ENCODE measurements around the gene PPDPF.

Gene PPDPF

DNA sequence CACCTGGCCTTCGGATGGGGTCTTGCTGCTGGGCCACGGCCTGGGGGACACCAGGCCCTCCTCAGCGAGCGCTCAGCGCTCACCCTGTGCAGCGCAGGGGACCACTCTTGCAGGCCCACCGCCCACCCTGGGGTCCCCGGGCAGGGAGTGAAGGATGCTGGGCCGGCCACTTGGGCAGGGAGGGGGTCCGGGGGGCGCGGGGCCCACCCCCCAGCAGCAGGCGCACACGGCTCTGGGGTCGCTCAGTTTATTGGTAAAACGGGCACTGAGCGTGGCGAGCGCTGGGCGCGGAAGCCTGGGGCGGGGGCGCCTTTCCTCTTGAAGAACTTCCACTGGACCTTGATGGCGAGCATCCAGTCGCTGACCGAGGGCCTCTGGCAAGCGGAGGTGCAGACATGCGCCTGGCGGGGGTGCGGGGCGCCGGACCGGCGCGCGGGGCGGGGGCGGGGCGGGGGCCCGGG lies 32.8 kb upstream of the PPDPF start:
- Histone ChIP-seq H3K9me3 (ENCODE audit: control insufficient read depth, low read length) (no peaks in the 10 kb centered on the region), H3K36me3 (ENCODE audit: control insufficient read depth, insufficient read depth, low read length) (peaks cover 7% of the 10 kb centered on the region), H3K4me1 (ENCODE audit: control insufficient read depth, insufficient read depth, low read length, poor library complexity, severe bottlenecking) (no peaks in the 10 kb centered on the region), H3K27ac (ENCODE audit: low read depth, low read length, severe bottlenecking) (no peak overlapping the region), H3K4me3 (ENCODE audit: extremely low read depth, insufficient read depth, low read length, poor library complexity, severe bottlenecking) (no peak overlapping the region)
- 16% methylated on average over 19 to 29 of the region's 40 CpGs for WGBS, 2 experiments (ENCODE audit: insufficient coverage in 2 of 2)

DNA sequence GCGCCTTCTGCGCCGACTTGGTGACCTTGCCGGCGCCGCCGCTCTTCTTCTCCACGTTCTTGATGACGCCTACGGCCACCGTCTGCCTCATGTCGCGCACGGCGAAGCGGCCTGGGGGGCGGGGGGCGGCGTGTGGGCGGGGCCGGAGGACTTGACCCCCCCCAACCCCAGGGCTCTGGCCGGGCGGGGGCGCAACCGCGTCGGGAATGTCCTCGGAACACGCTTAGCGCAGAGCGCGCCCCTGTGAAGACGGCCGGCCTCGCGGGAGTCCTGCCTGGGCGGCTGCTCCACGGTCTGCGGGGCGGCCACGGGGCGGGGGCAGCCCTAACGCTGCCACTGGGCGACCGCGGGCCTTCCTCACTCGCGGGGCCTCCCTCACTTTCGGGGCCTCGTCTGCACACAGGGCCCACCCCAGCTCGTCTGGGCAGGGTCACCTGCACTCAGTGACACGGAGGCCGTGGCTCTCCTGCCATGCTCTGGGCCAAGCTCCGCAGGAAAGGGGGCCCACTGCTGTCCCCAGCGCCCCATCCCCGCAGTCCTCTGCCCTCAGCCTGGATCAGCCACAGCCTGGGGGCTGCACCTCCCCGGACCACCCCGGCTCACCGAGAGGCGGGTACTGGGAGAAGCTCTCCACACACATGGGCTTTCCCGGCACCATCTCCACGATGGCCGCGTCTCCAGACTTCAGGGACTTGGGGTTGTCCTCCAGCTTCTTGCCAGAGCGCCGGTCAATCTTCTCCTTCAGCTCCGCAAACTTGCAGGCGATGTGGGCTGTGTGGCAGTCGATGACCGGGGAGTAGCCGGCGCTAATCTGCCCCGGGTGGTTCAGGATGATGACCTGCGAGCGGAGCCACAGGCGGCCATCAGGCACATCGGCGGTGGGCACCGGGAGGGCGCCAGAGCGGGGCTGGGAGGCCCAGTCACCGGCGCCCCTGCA lies 32.0 kb upstream of the PPDPF start:
- H3K36me3 ChIP-seq (ENCODE audit: control insufficient read depth, insufficient read depth, low read length) = peaks cover 7% of the 10 kb centered on the region

DNA sequence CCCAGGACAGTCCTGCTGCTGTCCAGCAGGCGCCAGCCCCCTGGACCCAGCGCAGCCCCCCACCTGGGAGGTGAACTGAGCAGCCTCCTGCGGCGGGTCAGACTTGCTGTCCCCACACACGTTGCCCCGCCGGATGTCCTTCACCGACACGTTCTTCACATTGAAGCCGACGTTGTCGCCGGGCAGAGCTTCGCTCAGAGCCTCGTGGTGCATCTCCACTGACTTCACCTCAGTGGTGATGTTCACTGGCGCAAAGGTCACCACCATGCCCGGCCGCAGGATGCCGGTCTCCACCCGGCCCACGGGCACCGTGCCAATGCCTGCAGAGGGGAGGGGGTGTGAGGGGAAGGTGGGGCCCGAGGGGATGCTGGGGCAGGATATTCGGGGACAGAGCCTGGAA lies 30.1 kb upstream of the PPDPF start:
- peaks cover 7% of the 10 kb centered on the region for H3K36me3 ChIP-seq (ENCODE audit: control insufficient read depth, insufficient read depth, low read length)
- no peaks in the 10 kb centered on the region for H3K4me1 ChIP-seq (ENCODE audit: control insufficient read depth, insufficient read depth, low read length, poor library complexity, severe bottlenecking)
- 90 to 92% methylated on average over 17 to 20 of the region's 24 CpGs for WGBS, 2 experiments (ENCODE audit: insufficient coverage in 2 of 2)
- H3K27ac ChIP-seq (ENCODE audit: low read depth, low read length, severe bottlenecking) = no peak overlapping the region
- no peak overlapping the region for H3K4me3 ChIP-seq (ENCODE audit: extremely low read depth, insufficient read depth, low read length, poor library complexity, severe bottlenecking)
- H3K9me3 ChIP-seq (ENCODE audit: control insufficient read depth, low read length) = no peaks in the 10 kb centered on the region

More for the DNA sequence above, 32.0 kb upstream of the PPDPF start:
- Histone ChIP-seq H3K27ac (ENCODE audit: low read depth, low read length, severe bottlenecking) (no peak overlapping the region), H3K9me3 (ENCODE audit: control insufficient read depth, low read length) (no peaks in the 10 kb centered on the region), H3K4me1 (ENCODE audit: control insufficient read depth, insufficient read depth, low read length, poor library complexity, severe bottlenecking) (no peaks in the 10 kb centered on the region), H3K4me3 (ENCODE audit: extremely low read depth, insufficient read depth, low read length, poor library complexity, severe bottlenecking) (no peak overlapping the region)
- 24 to 27% methylated on average over 58 to 64 of the region's 83 CpGs for WGBS, 2 experiments (ENCODE audit: insufficient coverage in 2 of 2)

DNA sequence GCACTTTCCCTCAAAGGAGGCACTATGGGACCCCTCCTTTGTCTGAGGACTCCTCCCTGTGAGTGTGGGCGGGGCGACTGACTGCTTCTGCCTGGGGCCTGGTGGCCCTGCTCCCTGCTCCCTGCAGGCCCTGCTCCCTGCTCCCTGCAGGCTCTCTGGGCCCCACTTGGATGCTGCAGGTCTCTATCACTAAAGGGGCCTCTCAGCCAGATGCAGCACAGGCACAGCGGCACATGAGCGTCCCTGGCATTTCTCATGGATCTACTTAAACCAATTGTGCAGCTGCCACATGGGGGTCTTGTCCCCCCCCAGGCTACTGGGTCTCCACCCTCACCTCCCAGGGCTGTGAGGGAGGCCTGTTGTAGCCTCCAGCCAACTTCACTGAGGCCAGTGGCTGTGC lies 29.5 kb upstream of the PPDPF start:
- 81 to 96% methylated on average over 2 to 4 of the region's 4 CpGs for WGBS, 2 experiments (ENCODE audit: insufficient coverage in 2 of 2)
- no peaks in the 10 kb centered on the region for H3K4me1 ChIP-seq (ENCODE audit: control insufficient read depth, insufficient read depth, low read length, poor library complexity, severe bottlenecking)
- H3K27ac ChIP-seq (ENCODE audit: low read depth, low read length, severe bottlenecking) = no peak overlapping the region
- H3K36me3 ChIP-seq (ENCODE audit: control insufficient read depth, insufficient read depth, low read length) = peaks cover 7% of the 10 kb centered on the region
- H3K4me3 ChIP-seq (ENCODE audit: extremely low read depth, insufficient read depth, low read length, poor library complexity, severe bottlenecking) = no peak overlapping the region
- no peaks in the 10 kb centered on the region for H3K9me3 ChIP-seq (ENCODE audit: control insufficient read depth, low read length)

DNA sequence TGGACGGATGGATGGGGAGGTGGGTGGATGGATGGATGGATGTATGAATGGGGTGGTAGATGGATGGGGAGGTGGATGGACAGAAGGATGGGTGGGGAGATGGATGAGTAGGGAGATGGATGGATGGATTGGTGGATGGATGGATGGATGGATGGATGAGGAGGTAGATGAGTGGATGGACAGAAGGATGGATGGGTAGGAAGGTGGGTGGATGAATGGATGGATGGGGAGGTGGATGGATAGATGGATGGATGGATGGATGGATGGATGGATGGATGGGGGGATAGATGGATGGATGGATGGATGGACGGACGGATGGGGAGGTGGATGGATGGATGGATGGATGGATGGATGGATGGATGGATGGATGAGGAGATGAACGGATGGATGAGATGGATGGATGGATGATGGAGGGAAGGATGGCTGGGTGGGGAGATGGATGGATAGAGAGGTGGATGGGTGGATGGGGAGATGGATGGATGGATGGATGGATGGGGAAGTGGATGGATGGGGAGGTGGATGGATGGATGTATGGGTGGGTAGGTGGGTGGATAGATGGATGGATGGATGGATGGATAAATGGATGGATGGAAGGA lies 28.8 kb upstream of the PPDPF start:
- H3K4me3 ChIP-seq (ENCODE audit: extremely low read depth, insufficient read depth, low read length, poor library complexity, severe bottlenecking) = no peak overlapping the region
- no peak overlapping the region for H3K27ac ChIP-seq (ENCODE audit: low read depth, low read length, severe bottlenecking)
- 64 to 69% methylated on average over 3 to 4 of the region's 4 CpGs for WGBS, 2 experiments (ENCODE audit: insufficient coverage in 2 of 2)

DNA sequence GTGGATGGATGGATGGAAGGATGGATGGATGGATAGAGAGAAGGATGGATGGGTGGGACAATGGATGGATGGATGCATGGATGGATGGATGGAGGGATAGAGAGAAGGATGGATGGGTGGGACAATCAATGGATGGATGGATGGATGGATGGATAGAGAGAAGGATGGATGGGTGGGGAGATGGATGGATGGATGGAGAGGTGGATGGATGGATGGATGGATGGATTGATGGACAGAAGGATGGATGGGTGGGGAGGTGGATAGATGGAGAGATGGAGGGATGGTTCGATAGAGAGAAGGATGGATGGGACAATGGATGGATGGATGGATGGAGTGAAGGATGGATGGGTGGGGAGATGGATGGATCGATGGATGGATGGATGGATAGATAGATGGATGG lies 28.0 kb upstream of the PPDPF start:
- peaks cover 7% of the 10 kb centered on the region for H3K36me3 ChIP-seq (ENCODE audit: control insufficient read depth, insufficient read depth, low read length)
- no peaks in the 10 kb centered on the region for H3K9me3 ChIP-seq (ENCODE audit: control insufficient read depth, low read length)
- no peak overlapping the region for H3K27ac ChIP-seq (ENCODE audit: low read depth, low read length, severe bottlenecking)
- H3K4me1 ChIP-seq (ENCODE audit: control insufficient read depth, insufficient read depth, low read length, poor library complexity, severe bottlenecking) = no peaks in the 10 kb centered on the region
- WGBS, 2 experiments (ENCODE audit: insufficient coverage in 2 of 2) = 83 to 86% methylated on average over 2 of the region's 2 CpGs
- no peak overlapping the region for H3K4me3 ChIP-seq (ENCODE audit: extremely low read depth, insufficient read depth, low read length, poor library complexity, severe bottlenecking)

More for the DNA sequence above, 28.8 kb upstream of the PPDPF start:
- Histone ChIP-seq H3K9me3 (ENCODE audit: control insufficient read depth, low read length) (no peaks in the 10 kb centered on the region), H3K4me1 (ENCODE audit: control insufficient read depth, insufficient read depth, low read length, poor library complexity, severe bottlenecking) (no peaks in the 10 kb centered on the region), H3K36me3 (ENCODE audit: control insufficient read depth, insufficient read depth, low read length) (peaks cover 7% of the 10 kb centered on the region)

DNA sequence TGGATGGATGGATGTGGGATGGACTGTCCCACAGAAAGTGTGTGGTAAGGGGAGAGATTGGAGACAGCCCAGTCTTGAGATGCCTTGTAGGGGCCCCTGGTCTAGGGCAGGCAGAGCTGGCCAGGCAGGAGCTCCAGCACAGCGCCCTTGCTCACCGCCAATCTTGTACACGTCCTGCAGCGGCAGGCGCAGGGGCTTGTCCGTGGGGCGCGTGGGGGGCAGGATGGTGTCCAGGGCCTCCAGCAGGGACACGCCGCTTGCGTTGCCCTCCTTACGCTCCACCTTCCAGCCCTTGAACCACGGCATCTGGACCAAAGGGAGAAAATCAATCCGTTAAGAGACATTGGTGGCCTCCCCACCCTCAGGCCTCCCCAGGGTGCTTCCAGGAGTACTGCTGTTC lies 27.6 kb upstream of the PPDPF start:
- Histone ChIP-seq H3K36me3 (ENCODE audit: control insufficient read depth, insufficient read depth, low read length) (peaks cover 7% of the 10 kb centered on the region), H3K4me1 (ENCODE audit: control insufficient read depth, insufficient read depth, low read length, poor library complexity, severe bottlenecking) (peaks cover 3% of the 10 kb centered on the region), H3K27ac (ENCODE audit: low read depth, low read length, severe bottlenecking) (no peak overlapping the region), H3K9me3 (ENCODE audit: control insufficient read depth, low read length) (no peaks in the 10 kb centered on the region), H3K4me3 (ENCODE audit: extremely low read depth, insufficient read depth, low read length, poor library complexity, severe bottlenecking) (no peak overlapping the region)
- WGBS, 2 experiments (ENCODE audit: insufficient coverage in 2 of 2) = 95 to 96% methylated on average over 13 to 14 of the region's 14 CpGs

DNA sequence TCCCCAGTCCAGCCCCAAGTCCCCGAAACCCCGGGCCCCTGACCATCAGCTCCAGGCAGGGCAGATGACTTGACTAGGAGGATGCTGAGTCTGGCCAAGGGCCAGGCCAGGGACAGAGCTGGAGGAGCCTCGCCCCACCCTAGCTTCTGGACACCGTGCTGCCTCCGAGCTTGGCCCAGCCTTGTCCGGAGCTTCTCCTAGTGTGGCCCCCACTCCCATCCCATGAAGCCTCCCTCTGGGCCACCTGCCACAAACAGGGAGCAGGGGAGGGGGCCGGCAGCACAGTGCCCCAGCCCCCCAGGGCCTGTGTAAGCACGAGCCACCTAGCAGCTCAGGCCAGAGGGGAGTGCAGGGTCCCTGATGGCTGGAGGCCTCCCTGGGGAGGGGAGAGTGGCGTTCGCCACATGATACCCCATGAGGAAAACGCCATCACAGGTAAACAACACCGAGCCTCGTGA lies 27.0 kb upstream of the PPDPF start:
- Histone ChIP-seq H3K27ac (ENCODE audit: low read depth, low read length, severe bottlenecking) (no peak overlapping the region), H3K9me3 (ENCODE audit: control insufficient read depth, low read length) (no peaks in the 10 kb centered on the region), H3K4me3 (ENCODE audit: extremely low read depth, insufficient read depth, low read length, poor library complexity, severe bottlenecking) (no peak overlapping the region), H3K36me3 (ENCODE audit: control insufficient read depth, insufficient read depth, low read length) (peaks cover 7% of the 10 kb centered on the region), H3K4me1 (ENCODE audit: control insufficient read depth, insufficient read depth, low read length, poor library complexity, severe bottlenecking) (peaks cover 3% of the 10 kb centered on the region)
- 78 to 80% methylated on average over 10 to 11 of the region's 13 CpGs for WGBS, 2 experiments (ENCODE audit: insufficient coverage in 2 of 2)

DNA sequence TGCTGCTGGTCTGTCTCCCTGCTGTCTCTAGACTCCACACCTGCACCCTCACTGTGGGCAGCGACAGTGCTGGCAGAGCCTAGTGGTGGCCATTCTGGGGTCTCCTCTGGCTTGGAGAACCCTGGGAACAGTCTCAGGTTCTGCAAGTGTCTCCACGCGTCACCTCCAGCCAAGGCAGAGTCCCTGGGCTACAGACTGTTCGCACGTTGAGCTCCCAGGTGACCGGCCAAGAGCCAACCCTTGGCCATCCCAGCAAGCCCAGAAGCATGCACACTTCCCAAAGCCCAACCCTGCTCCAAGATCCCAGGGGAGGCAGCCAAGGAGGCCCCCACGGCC lies 26.5 kb upstream of the PPDPF start:
- Histone ChIP-seq H3K36me3 (ENCODE audit: control insufficient read depth, insufficient read depth, low read length) (peaks cover 7% of the 10 kb centered on the region), H3K27ac (ENCODE audit: low read depth, low read length, severe bottlenecking) (no peak overlapping the region), H3K4me1 (ENCODE audit: control insufficient read depth, insufficient read depth, low read length, poor library complexity, severe bottlenecking) (peaks cover 3% of the 10 kb centered on the region), H3K4me3 (ENCODE audit: extremely low read depth, insufficient read depth, low read length, poor library complexity, severe bottlenecking) (no peak overlapping the region), H3K9me3 (ENCODE audit: control insufficient read depth, low read length) (no peaks in the 10 kb centered on the region)
- WGBS, 2 experiments (ENCODE audit: insufficient coverage in 2 of 2) = 90 to 97% methylated on average over 7 of the region's 7 CpGs

DNA sequence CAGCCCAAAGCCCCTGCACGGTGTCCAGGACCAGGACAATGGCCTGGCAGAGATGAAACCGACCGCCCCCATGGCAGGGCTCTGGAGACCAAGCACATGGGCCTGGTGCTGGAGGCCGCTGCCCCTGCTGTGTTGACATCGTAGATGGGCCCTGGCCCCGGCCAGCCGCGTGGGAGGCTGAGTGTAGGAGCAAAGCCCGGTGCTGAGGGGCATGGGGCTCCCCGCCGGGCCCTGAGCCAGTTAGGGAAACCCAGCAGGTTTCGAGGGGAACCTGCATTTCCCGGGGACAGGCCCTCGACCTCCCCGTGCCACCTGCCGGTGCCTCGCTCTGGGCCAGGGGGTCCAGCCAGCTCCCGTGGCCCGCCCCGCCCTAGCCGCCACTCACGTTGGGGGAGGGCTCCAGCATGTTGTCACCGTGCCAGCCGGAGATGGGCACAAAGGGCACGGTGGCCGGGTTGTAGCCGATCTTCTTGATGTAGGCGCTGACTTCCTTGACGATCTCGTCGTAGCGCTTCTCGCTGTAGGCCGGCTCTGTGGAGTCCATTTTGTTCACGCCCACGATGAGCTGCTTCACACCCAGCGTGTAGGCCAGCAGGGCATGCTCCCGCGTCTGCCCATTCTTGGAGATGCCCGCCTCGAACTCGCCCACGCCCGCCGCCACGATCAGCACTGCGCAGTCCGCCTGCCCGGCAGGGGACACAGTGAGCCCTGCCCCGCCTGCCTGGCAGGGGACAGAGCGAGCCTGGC lies 26.0 kb upstream of the PPDPF start:
- no peak overlapping the region for H3K27ac ChIP-seq (ENCODE audit: low read depth, low read length, severe bottlenecking)
- H3K4me3 ChIP-seq (ENCODE audit: extremely low read depth, insufficient read depth, low read length, poor library complexity, severe bottlenecking) = no peak overlapping the region
- H3K9me3 ChIP-seq (ENCODE audit: control insufficient read depth, low read length) = no peaks in the 10 kb centered on the region
- 90 to 91% methylated on average over 50 of the region's 51 CpGs for WGBS, 2 experiments (ENCODE audit: insufficient coverage in 2 of 2)
- H3K36me3 ChIP-seq (ENCODE audit: control insufficient read depth, insufficient read depth, low read length) = peaks cover 7% of the 10 kb centered on the region
- H3K4me1 ChIP-seq (ENCODE audit: control insufficient read depth, insufficient read depth, low read length, poor library complexity, severe bottlenecking) = peaks cover 3% of the 10 kb centered on the region

All from mesodermal cell (in vitro differentiated cells).